Head of caudate nucleus (tissue), 42 donors: ENCODE data around the gene MAML1.
A peak's percentile ranks its signal among the peaks of the same experiment; 100 is the strongest.
"Not testable (repeated sequence)": the region's sequence is repeated elsewhere in the genome, so short reads cannot be mapped to it uniquely, and the experiment has no call there.

ENCODE experiments used
- DNase-seq, 42 donors: peaks; one replicate each; pipeline versions ENCODE4 v3.0.0 to v3.0.0-alpha.2; 2020 to 2021; ENCODE audit warnings: mixed read lengths in 7 of 42
- intact Hi-C: fragments of 100-400 bp; cut with DNase I; formaldehyde crosslinking; loops from one replicate; pipeline ENCODE4 v1.15.0; 2022

The MAML1 gene

GRCh38 chr5:179786861-179787260 is 54.2 kb downstream of the MAML1 start:
- intact Hi-C loops = no loop called here
- DNase-seq = no peak

- no peak for DNase-seq
- intact Hi-C loops = no loop called here
Observed at GRCh38 chr5:179788193-179788854, 55.7 kb downstream of the MAML1 start.

- DNase-seq, intact Hi-C loops: not testable (repeated sequence)
Observed at GRCh38 chr5:179789278-179789677, 56.7 kb downstream of the MAML1 start.

GRCh38 chr5:179791881-179792611 is 59.4 kb downstream of the MAML1 start:
- DNase-seq = peak in 3 of 42 donors; percentile 26 to 51 (median 39)
- intact Hi-C loops = no loop called here

- intact Hi-C loops = no loop called here
- peak in 4 of 42 donors; percentile 26 to 56 (median 34) for DNase-seq
Observed at GRCh38 chr5:179792612-179793467, 60.2 kb downstream of the MAML1 start.

- intact Hi-C loops = no loop called here
- DNase-seq = peak in 36 of 42 donors; percentile 34 to 78 (median 64)
Observed at GRCh38 chr5:179793468-179794139, 61.0 kb downstream of the MAML1 start, which contains the start of gene LTC4S. TSS of gene LTC4S (plus strand) at chr5:179793986. CDS start at chr5:179794081, 95 bp downstream.

- intact Hi-C loops = no loop called here
- no peak for DNase-seq
Observed at GRCh38 chr5:179794171-179794570, 61.5 kb downstream of the MAML1 start.

- intact Hi-C loops = no loop called here
- no peak for DNase-seq
Observed at GRCh38 chr5:179794575-179794974, 62.0 kb downstream of the MAML1 start.

GRCh38 chr5:179795049-179795862 is 62.6 kb downstream of the MAML1 start:
- intact Hi-C loops = no loop called here
- peak in 1 of 42 donors; percentile 33 for DNase-seq

- peak in 38 of 42 donors; percentile 62 to 89 (median 80) for DNase-seq
- intact Hi-C loops = no loop called here
Observed at GRCh38 chr5:179795863-179796833, 63.5 kb downstream of the MAML1 start.

- no peak for DNase-seq
- intact Hi-C loops = no loop called here
Observed at GRCh38 chr5:179796877-179797608, 64.4 kb downstream of the MAML1 start.

GRCh38 chr5:179797741-179798140 is 65.1 kb downstream of the MAML1 start:
- intact Hi-C loops = no loop called here
- no peak for DNase-seq

GRCh38 chr5:179798144-179798770 is 65.6 kb downstream of the MAML1 start:
- DNase-seq = no peak
- intact Hi-C loops = no loop called here

- peak in 1 of 42 donors; percentile 22 for DNase-seq
- intact Hi-C loops = no loop called here
Observed at GRCh38 chr5:179798771-179799643, 66.4 kb downstream of the MAML1 start.

- no peak for DNase-seq
Observed at GRCh38 chr5:179799644-179799973, 67.0 kb downstream of the MAML1 start.

More at GRCh38 chr5:179799644-179799973, 67.0 kb downstream of the MAML1 start:
- intact Hi-C loops = no loop called here
